HG03159 (cell line): ENCODE results near the gene MAP3K4.

Experiments
- ATAC-seq: cut with Tn5 transposase; IDR thresholded peaks from one replicate; pipeline ENCODE4 v1.9.1; 2021; ENCODE audit warnings: mild to moderate bottlenecking, moderate library complexity; ENCODE audit not compliant: unreplicated experiment

Gene MAP3K4

DNA sequence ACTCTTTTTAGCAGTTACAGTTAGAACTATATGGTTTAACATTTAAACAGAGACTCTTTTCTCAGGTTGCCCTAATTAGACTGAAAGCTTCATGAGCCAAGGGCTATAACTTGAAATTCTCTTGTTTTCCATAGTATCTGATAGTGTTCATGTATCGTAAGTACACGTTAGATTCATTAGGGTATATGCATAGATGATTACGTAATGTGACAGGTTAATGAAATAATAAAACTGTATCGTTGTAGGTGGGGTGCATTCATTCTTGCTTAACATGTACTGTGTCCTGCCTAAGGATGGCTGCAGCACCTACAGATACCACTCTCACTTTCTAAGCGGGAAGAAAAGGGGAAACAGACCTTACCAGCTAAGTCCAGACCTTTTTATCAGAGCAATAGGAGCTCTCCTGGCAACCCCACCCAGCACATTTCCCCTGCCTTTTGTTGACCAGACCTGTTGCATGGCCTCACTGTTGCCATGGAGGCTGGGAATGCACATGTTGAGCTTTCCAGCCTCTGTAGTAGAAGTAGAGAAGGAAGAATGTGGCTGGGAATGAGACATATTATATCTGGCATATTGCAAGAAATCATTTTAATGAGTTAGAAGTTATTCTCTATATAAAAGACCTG lies 83.0 kb downstream of the MAP3K4 start:
- ATAC-seq: no peak

DNA sequence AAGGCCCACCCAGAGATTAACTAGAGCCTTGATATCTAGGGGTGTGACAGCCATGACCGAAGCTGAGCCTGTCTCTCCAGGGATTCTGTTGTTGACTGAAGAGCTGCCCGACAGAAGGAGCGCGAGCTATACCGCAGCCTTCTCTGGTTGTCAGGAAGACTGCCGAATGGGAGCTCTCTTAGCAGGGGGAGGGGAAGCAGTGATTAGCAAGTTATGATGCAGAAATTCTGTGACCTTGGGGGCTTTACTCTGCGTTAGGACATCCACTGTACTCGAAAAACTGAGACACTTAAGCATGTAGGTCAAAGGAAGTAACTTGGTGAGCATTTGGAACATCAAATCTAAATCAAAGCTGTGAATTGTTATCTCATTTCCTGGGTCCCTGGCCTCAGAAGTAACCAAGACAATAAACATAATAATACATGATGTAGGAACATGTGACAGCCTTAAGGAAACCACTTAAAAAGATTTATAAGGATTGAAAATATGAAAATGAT lies 84.7 kb downstream of the MAP3K4 start:
- ATAC-seq: no peak

DNA sequence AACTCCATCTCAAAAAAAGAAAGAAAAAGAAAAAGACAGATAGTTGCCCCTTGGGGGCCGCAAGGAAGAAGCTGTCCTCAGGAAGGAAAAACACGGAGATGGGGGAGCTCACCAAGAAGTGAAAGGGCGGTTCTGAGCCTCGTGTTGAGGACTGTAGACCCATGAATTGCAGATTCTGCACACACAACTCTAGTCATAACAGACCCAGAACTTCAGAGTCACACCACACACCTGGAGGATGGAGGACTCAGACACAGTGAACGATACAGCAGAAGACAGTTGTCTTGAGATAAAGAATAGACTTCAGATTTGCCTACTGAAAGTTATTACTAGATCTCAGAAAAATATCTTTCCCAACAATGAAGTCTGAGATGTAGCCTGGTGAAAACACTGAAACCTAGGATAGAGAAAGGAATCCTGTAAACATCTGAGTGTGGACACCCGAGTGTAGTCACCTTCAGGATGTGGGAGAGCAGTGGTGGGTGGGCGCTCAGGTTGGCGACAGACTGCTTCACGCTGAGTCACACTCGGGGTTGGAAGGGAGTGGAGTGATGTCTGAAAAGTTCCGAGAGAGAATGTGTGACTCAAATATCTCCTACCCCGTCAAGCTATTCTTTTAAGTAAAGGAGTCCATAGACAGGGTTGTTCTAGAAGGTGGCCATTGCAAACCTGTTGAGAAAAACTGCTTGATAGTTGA lies 88.1 kb downstream of the MAP3K4 start:
- ATAC-seq: no peak

- ATAC-seq: no peak
Observed at GRCh38 chr6:161080263-161080970, 88.8 kb downstream of the MAP3K4 start.

- ATAC-seq: no peak
Observed at GRCh38 chr6:161082215-161082614, 90.6 kb downstream of the MAP3K4 start.

DNA sequence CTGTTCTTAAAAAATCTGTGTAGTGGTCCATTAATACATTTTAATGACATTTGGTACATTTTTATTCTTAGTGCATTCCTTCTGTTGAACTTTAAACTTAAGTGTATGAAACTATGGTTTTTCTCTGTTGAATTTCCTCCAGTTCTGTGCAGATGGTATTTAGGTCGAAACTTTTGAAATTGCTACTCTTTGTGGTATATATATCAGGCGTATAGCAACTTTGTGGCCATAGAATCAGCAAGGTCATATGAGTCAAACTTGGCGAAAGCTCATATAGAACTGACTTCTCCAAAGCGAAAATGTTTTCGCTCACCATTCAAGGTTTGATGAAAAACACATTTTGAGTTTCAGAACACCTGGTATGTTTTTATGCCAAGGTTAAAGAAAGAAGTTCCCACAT lies 93.7 kb downstream of the MAP3K4 start:
- no peak for ATAC-seq

DNA sequence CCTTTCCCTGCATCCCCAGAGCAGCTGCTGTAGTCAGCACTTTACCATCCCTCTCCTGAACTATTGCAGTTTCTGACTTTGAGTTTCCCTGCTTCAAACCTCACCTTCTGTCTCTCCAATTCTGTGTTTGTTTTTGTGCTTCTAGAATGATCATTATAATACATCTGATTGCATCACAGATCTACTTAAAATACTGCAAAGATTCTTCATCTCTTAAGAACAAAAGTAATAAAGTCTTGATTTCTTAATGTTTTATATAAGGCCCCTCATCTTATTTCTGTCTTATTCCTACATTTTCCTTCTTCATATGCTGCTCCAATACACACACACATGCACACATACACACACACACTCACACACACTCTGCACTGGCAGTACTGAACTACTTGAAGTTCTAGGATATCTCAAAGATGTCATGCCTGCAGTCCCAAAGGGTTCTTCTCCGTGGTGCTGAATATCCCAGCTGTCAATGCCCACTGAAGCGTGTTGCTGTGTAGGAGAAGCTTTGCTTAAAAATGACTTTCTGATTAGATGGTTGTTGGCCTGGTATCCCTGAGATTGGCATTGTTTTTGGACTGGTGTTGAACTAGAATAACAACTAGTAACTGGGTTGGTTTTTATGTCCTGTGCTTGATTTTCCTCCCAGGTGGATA lies 97.2 kb downstream of the MAP3K4 start:
- no peak for ATAC-seq

DNA sequence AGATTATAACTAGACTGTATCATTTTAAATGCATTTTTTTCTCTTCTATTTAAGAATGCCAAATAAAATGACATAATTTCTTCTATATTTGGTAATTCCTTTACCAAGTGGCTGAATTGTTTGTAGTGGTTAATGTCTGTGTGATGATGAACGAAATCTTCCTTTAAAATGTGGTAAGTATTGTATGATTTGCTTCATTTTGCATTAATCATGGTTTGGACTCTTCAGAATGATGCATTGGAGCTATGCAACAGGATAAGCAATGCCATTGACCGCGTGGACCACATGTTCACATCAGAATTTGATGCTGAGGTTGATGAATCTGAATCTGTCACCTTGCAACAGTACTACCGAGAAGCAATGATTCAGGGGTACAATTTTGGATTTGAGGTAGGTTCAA lies 99.6 kb downstream of the MAP3K4 start:
- no peak for ATAC-seq

DNA sequence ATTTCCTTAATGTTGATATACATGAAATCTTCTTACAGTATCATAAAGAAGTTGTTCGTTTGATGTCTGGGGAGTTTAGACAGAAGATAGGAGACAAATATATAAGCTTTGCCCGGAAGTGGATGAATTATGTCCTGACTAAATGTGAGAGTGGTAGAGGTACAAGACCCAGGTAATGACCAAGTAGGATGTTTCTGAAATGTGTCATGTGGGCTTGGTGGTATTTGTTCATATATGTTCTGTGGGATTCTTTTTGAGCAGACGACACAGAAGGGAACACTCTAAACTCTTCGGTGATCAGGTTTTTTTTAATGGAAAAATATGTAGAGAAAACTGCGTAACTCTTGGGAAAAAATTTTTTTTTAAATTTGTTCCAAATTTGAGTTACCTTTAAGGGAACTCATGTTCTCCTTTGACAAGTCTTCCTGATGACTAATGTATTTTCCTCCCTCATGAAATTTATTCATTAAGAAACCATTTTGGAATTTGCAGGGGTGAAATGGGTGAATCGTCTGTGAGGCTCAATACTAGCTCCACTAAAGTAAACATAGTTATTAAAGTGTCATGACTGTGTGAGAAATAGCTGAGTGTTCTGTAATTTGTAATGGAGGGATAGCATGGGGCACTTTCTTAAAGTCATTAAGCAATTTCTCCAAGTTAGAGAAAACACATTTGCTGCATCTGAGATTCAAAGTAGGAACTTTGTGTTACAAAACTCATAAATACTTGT lies 100.6 kb downstream of the MAP3K4 start:
- ATAC-seq: no peak

DNA sequence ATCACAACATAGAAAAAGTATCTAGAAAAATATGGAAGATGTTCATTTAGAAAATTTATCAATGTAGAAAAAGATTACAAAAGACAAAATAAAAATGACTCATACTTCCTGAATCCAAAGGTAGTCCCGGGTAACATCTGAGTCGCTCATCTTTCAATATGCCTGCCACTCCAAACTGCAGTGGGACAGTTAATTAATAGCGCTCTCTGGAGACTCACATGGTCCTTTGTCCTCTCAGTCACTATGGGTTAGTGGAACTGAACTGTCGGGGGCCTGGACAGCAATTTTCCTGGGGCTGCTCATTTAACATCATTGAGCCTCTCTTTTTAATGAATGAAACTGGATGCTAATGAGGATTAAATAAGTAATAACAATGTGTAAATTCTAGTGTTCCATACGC lies 103.4 kb downstream of the MAP3K4 start:
- ATAC-seq: no peak

DNA sequence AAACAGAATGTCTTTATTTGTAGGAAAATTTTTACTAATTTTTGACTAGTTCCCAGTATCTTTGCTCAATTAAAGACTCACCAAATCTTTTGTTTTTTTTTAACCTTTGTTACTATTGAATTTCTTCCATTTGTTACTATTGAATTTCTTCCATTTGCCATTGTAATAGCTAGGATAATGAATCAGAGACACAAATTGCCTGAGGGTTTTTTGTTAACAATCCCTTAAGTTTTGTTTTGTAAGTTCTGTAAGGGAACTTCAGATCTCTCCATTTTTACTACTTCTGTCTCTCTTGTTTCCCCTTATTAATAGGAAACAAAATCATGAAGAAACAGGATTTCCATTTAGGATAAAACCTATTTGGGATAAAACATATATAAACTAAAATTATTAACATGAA lies 104.3 kb downstream of the MAP3K4 start:
- ATAC-seq: no peak

DNA sequence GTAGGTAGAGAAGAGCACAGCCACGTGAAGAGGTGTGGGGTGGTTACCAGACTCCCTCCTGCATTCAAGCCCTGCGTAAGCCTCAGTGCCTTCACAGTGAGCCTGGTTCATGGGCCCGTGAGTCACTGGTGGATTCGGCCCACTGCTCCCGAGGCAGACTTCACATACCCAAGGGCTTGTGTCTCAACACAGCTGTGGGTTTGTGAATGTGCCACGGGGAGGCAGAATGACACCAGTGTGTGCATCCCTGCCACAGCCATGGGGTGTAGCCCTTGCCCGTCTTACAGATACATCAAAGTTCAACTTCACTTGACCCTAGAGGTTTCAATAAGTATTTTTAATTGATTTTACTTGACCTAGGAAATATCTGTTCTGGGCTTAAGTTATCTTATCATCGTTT lies 108.5 kb downstream of the MAP3K4 start:
- ATAC-seq: no peak

GRCh38 chr6:161101517-161101916 lies 109.9 kb downstream of the MAP3K4 start:
- ATAC-seq: no peak

DNA sequence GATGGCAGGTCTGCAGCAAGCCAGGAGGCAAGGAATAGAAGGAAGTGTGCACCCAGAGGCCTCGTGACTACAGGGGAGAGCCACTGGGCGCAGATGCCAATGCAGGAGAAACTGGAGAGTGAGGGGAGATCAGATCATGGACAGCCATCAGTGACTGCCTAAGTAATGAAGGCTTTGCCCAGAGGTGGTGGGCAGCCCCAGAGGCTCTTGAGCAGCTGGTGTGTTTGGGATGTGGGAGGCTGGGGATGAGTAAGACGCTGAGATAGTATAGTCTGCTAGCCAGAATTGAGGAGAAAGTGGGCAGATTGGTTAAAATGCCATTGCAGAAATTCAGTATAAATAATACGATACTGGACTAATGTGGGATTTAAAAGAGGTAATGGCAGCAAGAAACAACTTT lies 111.9 kb downstream of the MAP3K4 start:
- no peak for ATAC-seq

DNA sequence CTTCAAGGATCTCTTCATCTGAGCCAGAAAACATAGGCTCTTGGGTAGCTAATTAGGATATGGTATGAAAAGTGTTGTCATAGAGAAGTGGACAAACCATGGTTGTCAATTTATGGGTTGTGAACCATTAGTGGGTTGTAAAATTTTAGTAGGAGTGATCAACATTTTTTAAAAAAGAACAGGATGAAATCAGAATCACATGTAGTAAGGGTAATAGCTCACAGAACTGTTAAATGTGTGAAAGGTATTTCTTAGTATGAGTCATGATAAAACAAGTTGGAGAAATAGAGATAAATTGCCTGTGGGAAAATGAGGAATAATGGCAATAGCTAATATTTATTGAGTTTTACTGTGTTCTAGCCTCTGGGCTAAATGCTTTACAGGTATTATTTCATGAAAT lies 113.4 kb downstream of the MAP3K4 start:
- no peak for ATAC-seq

- no peak for ATAC-seq
Observed at GRCh38 chr6:161105408-161105807, 113.8 kb downstream of the MAP3K4 start.

- no peak for ATAC-seq
Observed at GRCh38 chr6:161107779-161108730, 116.5 kb downstream of the MAP3K4 start.

DNA sequence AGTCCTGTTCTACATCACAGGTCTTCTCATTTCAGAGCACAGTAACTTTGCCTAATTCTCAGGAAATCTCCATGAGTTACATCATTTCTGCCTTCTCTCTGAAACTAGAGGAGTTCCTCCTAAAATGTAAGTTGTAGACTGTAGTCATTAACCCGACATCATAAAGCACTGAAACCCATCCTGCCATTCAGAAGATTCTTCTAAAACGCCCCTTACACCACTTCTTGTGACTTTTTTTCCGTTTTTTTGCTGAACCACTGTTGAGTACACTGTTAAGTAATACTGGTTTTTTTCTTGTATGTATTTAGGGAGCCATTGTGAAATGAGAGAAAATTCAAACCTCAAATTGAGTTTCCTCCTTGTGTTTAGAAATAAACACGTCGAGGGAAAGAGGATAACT lies 117.3 kb downstream of the MAP3K4 start:
- ATAC-seq: no peak

DNA sequence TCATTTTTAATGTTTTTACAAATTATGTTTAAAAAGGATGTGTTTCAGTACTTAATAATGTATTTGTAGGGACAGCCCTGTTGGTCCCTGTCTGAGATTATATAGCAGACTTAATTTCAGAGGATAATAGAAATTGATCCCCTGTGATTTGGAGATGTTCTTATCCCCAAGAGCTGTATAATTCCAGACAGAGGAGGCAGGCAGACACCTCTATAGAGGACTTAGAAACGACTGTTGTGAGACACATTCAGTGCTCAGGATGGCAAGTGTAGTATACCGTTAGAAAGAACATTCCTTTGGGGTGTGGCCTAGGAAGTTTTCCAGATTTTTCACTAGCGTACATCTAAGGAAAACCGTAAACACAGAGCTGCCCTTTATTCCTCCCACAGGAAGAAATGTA lies 117.8 kb downstream of the MAP3K4 start:
- no peak for ATAC-seq
